ENCODE data around the gene MME.

Gene MME

GRCh38 chr3:155079746-155080487 is at the start of gene MME:
MME (plus strand) TSS chr3:155080319; CDS start chr3:155084168, 3,849 bp downstream.
- no peak for DNase-seq

GRCh38 chr3:155031186-155031585 is 48.9 kb upstream of the MME start:
- no peak for DNase-seq

DNA sequence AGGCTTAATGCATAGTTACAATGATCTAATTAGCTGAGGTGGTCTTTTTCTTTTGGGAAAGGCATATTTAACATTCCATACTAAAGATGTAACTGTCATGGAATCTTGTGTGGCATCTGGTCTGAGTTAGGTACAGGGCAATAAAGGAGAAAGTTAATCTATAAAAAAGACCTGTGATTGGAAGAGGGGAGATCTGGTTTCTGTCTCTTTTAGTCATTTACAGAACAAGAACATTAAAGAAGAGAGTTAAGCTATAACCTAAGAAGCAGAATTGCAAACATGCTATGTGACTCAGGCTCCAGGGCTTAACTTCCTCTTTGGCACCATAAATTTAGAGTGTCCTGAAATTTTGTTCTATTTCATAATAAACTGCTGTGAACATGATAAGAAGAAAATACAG is 47.2 kb upstream of the MME start:
- peak in 1 of 2 donors; percentile 18 for DNase-seq

DNA sequence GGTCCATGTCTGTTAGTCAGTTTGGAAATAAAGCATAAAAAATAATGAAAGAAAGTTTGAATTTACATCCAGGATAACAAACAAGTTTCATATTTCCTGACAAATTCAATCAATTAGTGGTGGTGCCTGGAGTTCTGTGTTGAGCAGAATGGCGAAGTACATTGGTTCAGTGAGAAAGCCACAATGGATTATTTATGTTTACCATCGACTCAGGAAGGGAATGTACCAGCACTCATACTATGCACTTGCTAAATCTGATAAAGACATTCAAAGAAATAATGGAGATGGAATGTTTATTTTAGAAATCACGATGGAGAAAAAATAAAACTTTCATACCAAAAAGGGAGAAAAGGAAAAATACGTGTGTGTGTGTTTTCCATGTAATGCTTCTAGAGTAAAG is 45.3 kb upstream of the MME start:
- no peak for DNase-seq

- DNase-seq: no peak
These were observed 44.6 kb upstream of the MME start for GRCh38 chr3:155035553-155035952.

GRCh38 chr3:155037508-155038202 is 42.5 kb upstream of the MME start:
- DNase-seq: no peak

GRCh38 chr3:155038203-155038554 is 41.9 kb upstream of the MME start:
- no peak for DNase-seq

GRCh38 chr3:155046935-155047334 is 33.2 kb upstream of the MME start:
- DNase-seq: no peak

GRCh38 chr3:155047672-155048071 is 32.4 kb upstream of the MME start:
- DNase-seq: no peak

DNA sequence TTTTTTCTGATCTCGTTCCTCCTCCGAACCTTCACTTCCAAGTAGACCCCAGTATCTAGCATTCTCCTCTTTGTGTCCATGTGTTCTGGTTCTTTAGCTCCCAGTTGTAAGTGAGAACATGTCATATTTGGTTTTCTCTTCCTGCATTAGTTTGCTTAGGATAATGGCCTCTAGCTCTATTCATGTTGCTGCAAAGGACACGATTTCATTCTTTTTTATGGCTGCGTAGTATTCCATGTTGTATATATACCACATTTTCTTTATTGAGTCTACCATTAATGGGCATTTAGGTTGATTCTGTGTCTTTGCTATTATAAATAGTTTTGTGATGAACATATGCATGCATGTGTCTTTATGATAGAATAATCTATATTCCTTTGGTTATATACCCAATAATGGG is 30.2 kb upstream of the MME start:
- no peak for DNase-seq

DNA sequence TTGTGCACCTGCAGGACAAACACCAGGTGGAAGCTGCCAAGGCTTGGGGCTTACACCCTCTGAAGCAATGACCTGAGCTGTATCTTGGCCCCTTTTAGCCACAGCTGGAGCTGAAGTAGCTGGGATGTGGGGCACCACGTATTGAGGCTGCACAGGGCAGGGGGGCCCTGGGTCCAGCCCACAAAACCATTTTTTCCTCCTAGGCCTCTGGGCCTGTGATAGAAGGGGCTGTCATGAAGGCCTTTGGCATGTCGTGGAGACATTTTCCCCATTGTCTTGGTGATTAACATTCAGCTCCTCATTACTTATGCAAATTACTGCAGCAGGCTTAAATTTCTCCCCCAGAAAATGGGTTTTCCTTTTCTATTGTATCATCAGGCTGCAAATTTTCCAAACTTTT is 27.6 kb upstream of the MME start:
- no peak for DNase-seq

GRCh38 chr3:155053756-155054155 is 26.4 kb upstream of the MME start:
- no peak for DNase-seq

DNA sequence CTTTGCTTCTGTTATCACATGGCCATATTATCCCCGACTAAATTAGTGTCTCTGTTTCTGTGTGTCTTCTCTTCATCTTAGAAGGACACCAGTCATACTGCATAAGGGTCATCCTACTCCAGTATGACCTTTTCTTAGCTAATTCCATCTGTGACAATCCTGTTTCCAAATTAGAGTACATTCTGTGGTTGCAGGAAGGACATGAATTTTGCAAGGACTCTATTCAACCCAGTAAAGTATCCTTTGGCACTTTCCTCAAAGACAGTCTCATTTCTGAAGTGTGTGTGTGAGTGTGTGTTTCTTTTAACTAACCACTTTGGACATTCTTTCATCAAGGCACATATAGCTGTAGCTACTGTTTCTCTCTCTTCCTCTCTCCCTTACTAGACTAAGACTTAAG is 15.2 kb upstream of the MME start:
- DNase-seq: no peak

DNA sequence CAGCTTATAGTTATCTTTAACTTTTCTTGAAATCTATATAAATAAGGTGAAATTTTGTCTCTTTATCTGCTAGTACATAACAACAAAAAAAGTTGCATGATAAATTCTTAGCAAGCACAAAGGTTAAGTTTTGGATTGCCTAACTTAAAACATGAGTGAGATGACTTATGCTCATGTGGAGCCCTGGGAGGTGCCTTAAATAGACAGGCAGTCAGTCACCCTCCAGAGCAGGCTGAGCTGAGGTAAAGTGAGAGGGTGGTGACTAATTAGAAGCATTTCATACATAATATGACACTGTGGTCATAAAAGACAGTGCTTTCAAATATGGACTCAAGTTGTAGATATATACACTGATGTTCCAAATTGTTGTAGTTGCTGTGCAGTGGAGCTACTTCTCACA is 14.6 kb upstream of the MME start:
- no peak for DNase-seq

DNA sequence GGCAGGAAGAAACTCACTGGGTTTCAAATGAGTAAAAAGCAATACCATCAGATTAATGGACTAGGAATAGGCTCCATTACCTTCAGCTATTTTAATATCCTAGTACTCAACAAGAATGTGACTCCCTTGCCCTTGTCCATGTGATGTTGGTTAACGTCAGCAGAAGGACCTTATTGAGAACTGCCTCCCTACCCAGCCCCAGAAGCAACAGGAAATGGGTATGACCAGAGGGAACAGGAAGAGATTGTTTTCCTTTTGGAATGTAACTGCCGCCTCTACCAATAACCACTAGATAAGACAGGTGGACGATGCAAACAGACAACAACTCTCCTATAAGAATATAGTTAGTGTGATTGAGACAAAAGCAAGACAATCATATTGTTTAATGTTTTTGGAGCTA is 10.4 kb upstream of the MME start:
- DNase-seq: no peak

DNA sequence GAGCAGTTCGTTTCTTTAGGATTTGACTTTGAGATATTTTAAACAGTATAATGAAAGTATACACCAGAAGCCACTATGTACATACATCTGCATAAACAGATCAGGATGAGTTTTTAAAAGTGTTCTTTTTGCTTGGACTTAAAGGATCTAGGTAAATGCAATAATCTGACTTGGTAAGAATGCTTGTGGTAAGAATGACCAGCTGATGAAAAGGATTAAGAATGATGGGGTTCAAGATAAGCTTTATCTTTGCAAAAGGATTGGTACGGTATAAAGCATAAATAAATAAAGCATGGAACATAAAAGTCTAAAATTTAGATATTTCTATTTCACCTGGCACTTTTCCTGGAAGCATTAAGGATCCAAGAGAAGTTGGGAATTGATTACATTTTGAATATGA is 9.8 kb upstream of the MME start:
- DNase-seq: no peak

GRCh38 chr3:155070932-155071387 is 9.2 kb upstream of the MME start:
- DNase-seq: no peak

DNA sequence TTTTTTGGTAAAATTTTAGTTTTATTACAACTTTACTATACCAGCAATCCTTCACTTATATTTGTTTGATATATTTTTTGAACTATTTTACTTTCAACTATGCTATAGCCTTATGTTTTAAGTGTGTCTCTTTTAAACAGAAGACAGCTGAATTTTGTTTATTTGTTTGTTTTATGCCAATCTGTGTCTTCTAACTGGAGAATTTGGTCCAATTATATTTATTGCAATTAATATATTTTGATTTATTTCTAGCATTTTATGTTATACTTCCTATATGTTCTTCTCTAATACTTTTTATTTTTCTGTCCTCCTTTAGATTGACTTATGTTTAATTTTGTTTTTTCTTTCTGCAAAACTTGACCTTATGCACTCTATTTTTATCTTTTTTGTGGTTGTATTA is 4.9 kb upstream of the MME start:
- no peak for DNase-seq

- DNase-seq: no peak
These were observed 3.2 kb upstream of the MME start for GRCh38 chr3:155076888-155077287.

DNA sequence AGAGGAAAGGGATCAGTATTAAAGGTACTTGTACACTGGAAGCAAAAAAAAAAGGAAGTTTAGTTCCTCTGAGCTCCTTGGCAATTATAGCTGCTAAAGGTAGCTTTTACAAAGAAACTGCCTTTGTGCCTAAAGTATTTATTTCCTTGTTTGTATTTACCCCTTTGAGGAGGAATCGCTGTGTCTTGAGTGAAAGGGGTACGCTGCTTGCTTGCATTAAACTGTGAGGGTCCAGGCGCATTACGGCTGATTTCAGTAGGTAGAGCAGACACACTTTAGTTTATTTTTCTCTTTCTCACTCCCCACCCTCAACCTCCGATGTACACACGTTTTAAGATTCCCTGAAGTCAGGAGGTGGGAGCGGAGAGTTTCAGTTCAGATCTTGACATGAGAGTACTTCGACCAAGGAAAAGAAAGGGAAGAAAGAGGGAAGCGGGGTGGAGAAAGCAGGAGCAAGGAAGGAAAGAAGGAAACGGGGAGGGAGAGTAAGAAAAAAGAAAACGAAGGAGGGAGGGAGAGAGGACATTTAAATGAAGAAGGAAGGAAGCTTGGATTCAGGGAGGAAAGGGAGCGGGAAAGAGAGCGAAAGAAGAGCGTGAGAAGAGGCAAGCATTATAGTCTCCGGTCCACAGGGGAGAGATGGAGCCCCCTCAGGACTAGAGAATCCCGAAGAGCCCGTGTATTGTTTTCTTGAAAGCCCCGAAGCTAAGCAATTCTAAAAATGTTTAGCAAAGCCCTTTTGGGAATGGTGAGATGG is 1.2 kb upstream of the MME start:
- DNase-seq: no peak

- no peak for DNase-seq
These were observed 712 bp upstream of the MME start for GRCh38 chr3:155079468-155079745.

DNA sequence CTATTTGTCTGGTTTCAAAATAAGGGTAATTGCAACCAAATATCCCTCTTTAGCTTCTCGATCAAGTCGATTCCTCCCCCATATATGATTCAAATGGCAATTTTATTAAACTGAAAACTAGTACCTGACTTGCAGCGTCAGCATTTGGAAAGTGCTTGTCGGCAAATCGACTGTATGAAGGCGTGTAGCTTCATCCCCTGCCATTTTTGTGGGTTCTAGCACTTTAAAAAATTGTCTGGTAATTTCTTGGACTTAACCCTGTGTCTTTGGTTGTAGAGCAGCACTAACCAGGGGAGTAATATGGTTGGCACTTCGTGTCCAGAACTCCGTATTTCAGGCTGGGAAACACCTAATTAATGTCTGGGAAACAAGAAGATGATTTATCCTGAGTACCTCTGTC is 573 bp downstream of the MME start:
- no peak for DNase-seq

DNA sequence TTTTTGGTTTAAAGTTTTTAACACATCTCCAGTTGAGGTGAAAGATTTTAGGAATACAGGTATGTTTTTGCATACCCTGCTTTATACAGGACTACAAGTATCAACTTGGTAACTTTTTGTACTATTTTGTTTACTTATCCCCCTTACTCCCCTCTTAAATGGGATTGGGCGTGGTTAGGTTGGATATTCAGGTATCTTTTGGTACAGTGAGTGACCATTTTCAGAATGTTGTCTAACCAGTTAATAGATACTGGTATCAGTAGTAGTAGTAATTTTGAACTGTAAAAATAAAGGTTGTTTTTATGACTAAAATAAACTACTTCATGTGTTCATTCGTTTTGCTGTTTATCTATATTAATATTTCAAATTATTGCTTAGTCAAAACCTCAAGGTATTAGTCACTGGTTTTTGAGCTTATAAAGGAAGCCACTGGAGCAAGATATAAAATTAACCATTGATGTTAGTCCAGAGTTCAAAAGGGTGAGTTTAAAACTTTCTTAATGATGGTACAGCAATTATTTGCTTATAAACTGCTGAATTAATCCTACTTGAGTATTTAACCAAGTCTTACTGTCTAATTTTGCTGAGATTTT is 3.3 kb downstream of the MME start:
- no peak for DNase-seq

- no peak for DNase-seq
These were observed 4.4 kb downstream of the MME start for GRCh38 chr3:155084567-155084966.

All from bone marrow (tissue), 2 donors.